Measurements from ENCODE around the gene TFDP2.

- TF ChIP-seq CTCF (IDR thresholded peaks at IDR 0.05), result no peak
- no peak for TF ChIP-seq EZH2phosphoT487 (IDR thresholded peaks at IDR 0.05)
Measured at GRCh38 chr3:142065932-142066331, 83.4 kb downstream of the TFDP2 start.
